Measurements from ENCODE around the gene TBC1D2B.
A peak's percentile ranks its signal among the peaks of the same experiment; 100 is the strongest.

TBC1D2B gene

DNA sequence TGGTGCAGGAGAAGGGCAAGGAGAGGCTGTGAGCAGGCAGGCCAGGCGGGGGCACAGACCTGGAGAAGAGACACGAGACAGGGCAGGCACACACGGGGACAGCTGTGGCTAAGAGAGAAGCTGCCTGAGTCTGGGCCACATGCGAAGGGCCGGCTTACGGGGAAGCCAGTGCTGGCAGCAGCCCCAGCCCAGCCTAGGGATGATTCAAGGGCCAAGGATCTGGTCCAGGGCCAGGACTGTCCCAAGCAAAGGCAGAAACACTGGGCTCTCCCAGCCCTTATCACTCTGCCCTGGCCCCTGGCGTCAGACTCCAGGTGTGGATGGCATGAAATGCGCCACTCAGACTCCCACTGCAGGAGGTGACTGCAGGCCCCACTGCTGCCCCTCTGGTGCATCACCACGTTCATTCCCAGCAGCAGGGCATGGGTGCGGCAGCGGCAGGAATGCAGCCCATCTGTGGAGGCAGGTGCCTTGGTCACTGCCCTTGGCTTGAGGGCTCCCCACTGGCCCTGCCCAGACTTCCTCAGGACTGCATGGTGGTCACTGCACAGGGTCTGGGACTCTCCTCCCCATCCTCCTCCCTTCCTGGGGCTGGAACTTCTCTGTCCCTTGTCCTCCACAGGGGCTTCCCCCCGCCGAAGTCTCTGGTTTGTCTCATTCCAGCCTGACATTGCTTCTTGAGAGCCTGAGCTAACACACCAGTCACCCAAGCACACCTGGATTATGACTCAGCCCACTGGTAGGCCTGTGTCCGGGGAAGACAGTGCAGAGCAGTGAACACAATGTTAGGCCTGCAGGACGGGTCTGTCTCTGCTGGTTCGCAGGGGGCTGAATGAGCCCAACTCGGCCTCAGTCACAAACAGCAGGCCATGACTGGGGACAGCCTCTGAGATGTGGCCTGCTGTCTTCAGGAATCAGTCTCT, 69.3 kb downstream of the TBC1D2B start:
- H3K27ac ChIP-seq (ENCODE audit: low read depth, low read length): no peak overlapping the region
- DNase-seq: no peak
- no CpG with 5 or more reads among the region's 17 CpGs for WGBS (ENCODE audit: extremely low coverage, insufficient coverage, low lambda C conversion rate)

GRCh38 chr15:78007211-78007931, 70.1 kb downstream of the TBC1D2B start:
- no CpG with 5 or more reads among the region's 11 CpGs for WGBS (ENCODE audit: extremely low coverage, insufficient coverage, low lambda C conversion rate)
- H3K18ac ChIP-seq (ENCODE audit: low read length): no peak overlapping the region
- no peak for DNase-seq

More for the DNA sequence above, 69.3 kb downstream of the TBC1D2B start:
- no peak overlapping the region for H3K4ac ChIP-seq (ENCODE audit: low read depth, low read length)
- H4K8ac ChIP-seq (ENCODE audit: low read depth, low read length): no peak overlapping the region
- no peak overlapping the region for H3K4me2 ChIP-seq (ENCODE audit: low read length)
- no peak overlapping the region for H3K9ac ChIP-seq (ENCODE audit: low read length)
- no peak overlapping the region for H3K18ac ChIP-seq (ENCODE audit: low read length)
- no peaks in the 10 kb centered on the region for H3K79me2 ChIP-seq (ENCODE audit: control insufficient read depth, insufficient read depth, low read length)
- no peak overlapping the region for H2BK15ac ChIP-seq (replicated peaks; ENCODE audit: low read depth)
- H2AK5ac ChIP-seq (ENCODE audit: low read length): no peak overlapping the region
- H3K4me3 ChIP-seq (ENCODE audit: low read length): no peak overlapping the region
- H4K5ac ChIP-seq (ENCODE audit: low read length): no peak overlapping the region
- no peaks in the 10 kb centered on the region for H3K4me1 ChIP-seq (ENCODE audit: control insufficient read depth, low read depth, low read length)
- H3K79me1 ChIP-seq (ENCODE audit: low read length): no peaks in the 10 kb centered on the region
- H3K23ac ChIP-seq (ENCODE audit: low read length): no peak overlapping the region
- H3K56ac ChIP-seq (ENCODE audit: low read length): no peak overlapping the region
- H3K27me3 ChIP-seq (ENCODE audit: insufficient read depth, low read length, poor library complexity): no peaks in the 10 kb centered on the region
- H2BK120ac ChIP-seq (ENCODE audit: low read depth, low read length): no peak overlapping the region
- H2BK5ac ChIP-seq (ENCODE audit: low read length): no peak overlapping the region
- H3K36me3 ChIP-seq (ENCODE audit: control insufficient read depth, insufficient read depth, low read length): peaks cover 2% of the 10 kb centered on the region

DNA sequence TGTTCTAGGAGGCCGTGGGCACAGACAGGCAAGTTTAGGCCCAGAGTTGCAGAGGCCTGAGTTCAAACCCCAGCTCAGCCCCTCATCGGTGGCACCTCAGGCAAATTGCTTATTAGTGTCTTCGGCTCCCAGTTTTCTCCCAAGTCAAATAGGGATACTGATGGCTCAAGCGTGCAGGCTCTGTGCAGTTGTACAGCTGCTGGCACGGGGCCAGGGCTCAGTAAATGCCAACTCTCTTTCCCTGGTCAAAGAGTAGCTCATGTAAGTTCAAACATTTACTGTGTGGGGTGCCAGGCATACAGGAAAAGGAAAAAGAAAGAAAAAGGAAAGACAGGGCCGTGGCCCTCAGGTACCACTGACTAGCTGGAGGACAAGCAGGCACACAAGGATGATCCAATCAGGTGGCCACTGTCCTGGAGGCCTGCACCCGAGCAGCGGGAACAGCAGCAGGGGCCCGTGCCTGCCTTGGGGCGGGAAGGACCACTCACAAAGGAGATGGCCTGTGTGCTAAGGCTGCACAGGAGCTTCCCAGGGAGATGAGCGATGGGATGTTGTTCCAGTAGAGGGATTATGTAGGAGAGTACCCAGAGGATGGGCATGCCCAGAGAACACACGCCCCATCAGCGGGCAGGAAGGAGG, 70.8 kb downstream of the TBC1D2B start:
- H3K23ac ChIP-seq (ENCODE audit: low read length): no peak overlapping the region
- no peaks in the 10 kb centered on the region for H3K79me1 ChIP-seq (ENCODE audit: low read length)
- H3K56ac ChIP-seq (ENCODE audit: low read length): no peak overlapping the region
- no peak overlapping the region for H3K18ac ChIP-seq (ENCODE audit: low read length)
- H2BK120ac ChIP-seq (ENCODE audit: low read depth, low read length): no peak overlapping the region
- no peak overlapping the region for H3K4me3 ChIP-seq (ENCODE audit: low read length)
- H2BK5ac ChIP-seq (ENCODE audit: low read length): no peak overlapping the region
- no peaks in the 10 kb centered on the region for H3K79me2 ChIP-seq (ENCODE audit: control insufficient read depth, insufficient read depth, low read length)
- no peak overlapping the region for H2AK5ac ChIP-seq (ENCODE audit: low read length)
- H3K4ac ChIP-seq (ENCODE audit: low read depth, low read length): no peak overlapping the region
- no peak overlapping the region for H3K9ac ChIP-seq (ENCODE audit: low read length)
- no CpG with 5 or more reads among the region's 13 CpGs for WGBS (ENCODE audit: extremely low coverage, insufficient coverage, low lambda C conversion rate)
- no peaks in the 10 kb centered on the region for H3K4me1 ChIP-seq (ENCODE audit: control insufficient read depth, low read depth, low read length)
- H3K36me3 ChIP-seq (ENCODE audit: control insufficient read depth, insufficient read depth, low read length): no peaks in the 10 kb centered on the region
- DNase-seq: no peak
- H3K27ac ChIP-seq (ENCODE audit: low read depth, low read length): no peak overlapping the region
- H4K8ac ChIP-seq (ENCODE audit: low read depth, low read length): no peak overlapping the region
- no peaks in the 10 kb centered on the region for H3K27me3 ChIP-seq (ENCODE audit: insufficient read depth, low read length, poor library complexity)
- no peak overlapping the region for H4K5ac ChIP-seq (ENCODE audit: low read length)
- no peak overlapping the region for H2BK15ac ChIP-seq (replicated peaks; ENCODE audit: low read depth)
- no peak overlapping the region for H3K4me2 ChIP-seq (ENCODE audit: low read length)

More at GRCh38 chr15:78007211-78007931, 70.1 kb downstream of the TBC1D2B start:
- Histone ChIP-seq H3K56ac (ENCODE audit: low read length) (no peak overlapping the region), H2AK5ac (ENCODE audit: low read length) (no peak overlapping the region), H3K36me3 (ENCODE audit: control insufficient read depth, insufficient read depth, low read length) (no peaks in the 10 kb centered on the region), H3K4me2 (ENCODE audit: low read length) (no peak overlapping the region), H2BK15ac (replicated peaks; ENCODE audit: low read depth) (no peak overlapping the region), H3K27ac (ENCODE audit: low read depth, low read length) (no peak overlapping the region), H3K27me3 (ENCODE audit: insufficient read depth, low read length, poor library complexity) (no peaks in the 10 kb centered on the region), H2BK5ac (ENCODE audit: low read length) (no peak overlapping the region), H3K23ac (ENCODE audit: low read length) (no peak overlapping the region), H4K5ac (ENCODE audit: low read length) (no peak overlapping the region), H3K4ac (ENCODE audit: low read depth, low read length) (no peak overlapping the region), H3K79me1 (ENCODE audit: low read length) (no peaks in the 10 kb centered on the region), H3K79me2 (ENCODE audit: control insufficient read depth, insufficient read depth, low read length) (no peaks in the 10 kb centered on the region), H3K9ac (ENCODE audit: low read length) (no peak overlapping the region), H4K8ac (ENCODE audit: low read depth, low read length) (no peak overlapping the region), H3K4me3 (ENCODE audit: low read length) (no peak overlapping the region), H3K4me1 (ENCODE audit: control insufficient read depth, low read depth, low read length) (no peaks in the 10 kb centered on the region), H2BK120ac (ENCODE audit: low read depth, low read length) (no peak overlapping the region)

DNA sequence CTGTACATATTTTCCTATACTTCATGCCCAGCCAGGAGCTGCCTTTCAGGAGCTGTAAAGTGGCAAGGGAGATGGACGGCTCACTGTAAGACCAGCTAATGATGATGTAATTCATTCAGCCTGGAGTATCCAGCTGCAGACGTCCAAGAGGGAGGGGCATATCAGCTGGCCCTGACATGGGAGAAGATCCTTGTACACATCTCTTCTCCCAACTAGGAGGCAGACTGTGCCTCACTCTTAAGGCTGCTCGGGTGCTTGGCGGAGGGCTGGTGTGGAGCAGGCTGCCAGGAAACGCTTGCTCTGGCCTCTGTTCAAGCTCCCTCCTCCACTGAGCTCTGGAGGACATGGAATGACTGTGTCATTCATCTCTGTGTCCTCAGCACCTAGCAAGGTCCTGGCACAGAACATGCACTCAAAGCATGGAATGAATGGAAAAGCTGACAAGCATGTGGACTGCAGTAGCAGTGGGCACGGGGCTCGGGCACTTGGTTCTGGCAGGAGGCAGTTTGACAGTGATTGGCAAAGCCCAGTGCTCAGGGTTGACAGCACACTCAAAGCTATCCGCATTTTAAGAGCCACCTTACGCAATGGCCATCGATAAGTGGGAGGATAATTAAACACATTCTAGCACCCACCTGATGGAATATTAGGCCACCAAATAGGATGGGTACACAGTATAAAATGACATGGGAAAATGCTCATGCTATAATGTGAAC, 72.4 kb downstream of the TBC1D2B start:
- H2BK5ac ChIP-seq (ENCODE audit: low read length): no peak overlapping the region
- WGBS (ENCODE audit: extremely low coverage, insufficient coverage, low lambda C conversion rate): no CpG with 5 or more reads among the region's 10 CpGs
- H3K27ac ChIP-seq (ENCODE audit: low read depth, low read length): no peak overlapping the region
- no peaks in the 10 kb centered on the region for H3K4me1 ChIP-seq (ENCODE audit: control insufficient read depth, low read depth, low read length)
- no peak overlapping the region for H3K4ac ChIP-seq (ENCODE audit: low read depth, low read length)
- no peak overlapping the region for H2BK120ac ChIP-seq (ENCODE audit: low read depth, low read length)
- H3K9ac ChIP-seq (ENCODE audit: low read length): no peak overlapping the region
- H3K4me2 ChIP-seq (ENCODE audit: low read length): no peak overlapping the region
- no peaks in the 10 kb centered on the region for H3K79me1 ChIP-seq (ENCODE audit: low read length)
- H2BK15ac ChIP-seq (replicated peaks; ENCODE audit: low read depth): no peak overlapping the region
- no peak overlapping the region for H3K56ac ChIP-seq (ENCODE audit: low read length)
- H3K4me3 ChIP-seq (ENCODE audit: low read length): no peak overlapping the region
- H3K36me3 ChIP-seq (ENCODE audit: control insufficient read depth, insufficient read depth, low read length): no peaks in the 10 kb centered on the region
- H3K79me2 ChIP-seq (ENCODE audit: control insufficient read depth, insufficient read depth, low read length): no peaks in the 10 kb centered on the region
- no peak overlapping the region for H3K18ac ChIP-seq (ENCODE audit: low read length)
- H4K5ac ChIP-seq (ENCODE audit: low read length): no peak overlapping the region
- H3K23ac ChIP-seq (ENCODE audit: low read length): no peak overlapping the region
- H4K8ac ChIP-seq (ENCODE audit: low read depth, low read length): no peak overlapping the region
- H3K27me3 ChIP-seq (ENCODE audit: insufficient read depth, low read length, poor library complexity): no peaks in the 10 kb centered on the region
- peak; percentile 6 for DNase-seq
- H2AK5ac ChIP-seq (ENCODE audit: low read length): no peak overlapping the region

- H3K23ac ChIP-seq (ENCODE audit: low read length): no peak overlapping the region
- peak; percentile 7 for DNase-seq
- H3K27me3 ChIP-seq (ENCODE audit: insufficient read depth, low read length, poor library complexity): no peaks in the 10 kb centered on the region
- no peak overlapping the region for H3K4me3 ChIP-seq (ENCODE audit: low read length)
- H3K79me2 ChIP-seq (ENCODE audit: control insufficient read depth, insufficient read depth, low read length): no peaks in the 10 kb centered on the region
- H4K5ac ChIP-seq (ENCODE audit: low read length): no peak overlapping the region
- H3K4me2 ChIP-seq (ENCODE audit: low read length): no peak overlapping the region
- H3K4ac ChIP-seq (ENCODE audit: low read depth, low read length): no peak overlapping the region
- H3K79me1 ChIP-seq (ENCODE audit: low read length): no peaks in the 10 kb centered on the region
- no peak overlapping the region for H3K27ac ChIP-seq (ENCODE audit: low read depth, low read length)
- H2BK5ac ChIP-seq (ENCODE audit: low read length): no peak overlapping the region
- no peak overlapping the region for H3K18ac ChIP-seq (ENCODE audit: low read length)
- no peaks in the 10 kb centered on the region for H3K4me1 ChIP-seq (ENCODE audit: control insufficient read depth, low read depth, low read length)
- H3K36me3 ChIP-seq (ENCODE audit: control insufficient read depth, insufficient read depth, low read length): no peaks in the 10 kb centered on the region
- H3K56ac ChIP-seq (ENCODE audit: low read length): no peak overlapping the region
- no CpG with 5 or more reads among the region's 9 CpGs for WGBS (ENCODE audit: extremely low coverage, insufficient coverage, low lambda C conversion rate)
- no peak overlapping the region for H4K8ac ChIP-seq (ENCODE audit: low read depth, low read length)
- no peak overlapping the region for H2BK120ac ChIP-seq (ENCODE audit: low read depth, low read length)
- H2AK5ac ChIP-seq (ENCODE audit: low read length): no peak overlapping the region
- H3K9ac ChIP-seq (ENCODE audit: low read length): no peak overlapping the region
- no peak overlapping the region for H2BK15ac ChIP-seq (replicated peaks; ENCODE audit: low read depth)
Observed at GRCh38 chr15:78004222-78004727, 73.2 kb downstream of the TBC1D2B start.
